MG63 (cell line): Measurements from ENCODE around the gene ALDH1L1. TPM values are rescaled to one million over a fixed set of nuclear protein-coding genes. Genes with fewer than 3 reads are reported as not detected.

ENCODE experiments used
- DNase-seq: peaks from one replicate; pipeline ENCODE4 v3.0.0-alpha.2; 2020
- H3K27me3 ChIP-seq: fragments of 250-450 bp; sonication (Bioruptor Pico); 2 replicates; pipeline ENCODE4 v1.5.1; 2020; ENCODE audit warnings: mild to moderate bottlenecking, moderate library complexity
- H3K36me3 ChIP-seq: fragments of 250-450 bp; sonication (Bioruptor Pico); 2 replicates; pipeline ENCODE4 v1.5.1; 2020; ENCODE audit warnings: mild to moderate bottlenecking, moderate library complexity
- H3K4me3 ChIP-seq: fragments of 250-450 bp; sonication (Bioruptor Pico); 2 replicates; pipeline ENCODE4 v1.5.1; 2020; ENCODE audit warnings: mild to moderate bottlenecking, moderate library complexity
- H3K9me3 ChIP-seq: fragments of 250-450 bp; sonication (Bioruptor Pico); 2 replicates; pipeline ENCODE4 v1.5.1; 2020; ENCODE audit warnings: mild to moderate bottlenecking, moderate library complexity
- total RNA-seq: library from RNA; depleted of rRNA; stranded (reverse); fragments of >200 nt; shearing (Covaris generic); gene quantifications from 2 replicates; pipeline ENCODE4 v1.2.3, GENCODE V29; 2014; ENCODE audit warnings: low replicate concordance

ALDH1L1 gene
- total RNA-seq, 1 experiment from 2014 or later, result not detected

GRCh38 chr3:126121632-126122031 is 58.8 kb downstream of the ALDH1L1 start:
- Histone ChIP-seq H3K9me3 (no peaks in the 10 kb centered on the region), H3K36me3 (no peaks in the 10 kb centered on the region), H3K4me3 (no peak overlapping the region), H3K27me3 (peaks cover 6% of the 10 kb centered on the region; the same call in 1 of the 2 replicates)
- peak; percentile 0 for DNase-seq

GRCh38 chr3:126121074-126121473 is 59.3 kb downstream of the ALDH1L1 start:
- H3K9me3 ChIP-seq, result no peaks in the 10 kb centered on the region
- no peaks in the 10 kb centered on the region for H3K36me3 ChIP-seq
- H3K27me3 ChIP-seq, result peaks cover 6% of the 10 kb centered on the region; the same call in 1 of the 2 replicates
- H3K4me3 ChIP-seq, result no peak overlapping the region
- no peak for DNase-seq

- no peak for DNase-seq
- Histone ChIP-seq H3K27me3 (peaks cover 6% of the 10 kb centered on the region; the same call in 1 of the 2 replicates), H3K9me3 (no peaks in the 10 kb centered on the region), H3K4me3 (no peak overlapping the region), H3K36me3 (no peaks in the 10 kb centered on the region)
Measured at GRCh38 chr3:126119976-126120375, 60.4 kb downstream of the ALDH1L1 start.

GRCh38 chr3:126119008-126119675 is 61.2 kb downstream of the ALDH1L1 start:
- Histone ChIP-seq H3K4me3 (no peak overlapping the region), H3K36me3 (no peaks in the 10 kb centered on the region), H3K9me3 (no peaks in the 10 kb centered on the region), H3K27me3 (peaks cover 6% of the 10 kb centered on the region; the same call in 1 of the 2 replicates)
- DNase-seq, result no peak

- Histone ChIP-seq H3K36me3 (no peaks in the 10 kb centered on the region), H3K9me3 (no peaks in the 10 kb centered on the region)
Measured at GRCh38 chr3:126118591-126118990, 61.8 kb downstream of the ALDH1L1 start.

GRCh38 chr3:126117786-126118185 is 62.6 kb downstream of the ALDH1L1 start:
- DNase-seq, result no peak
- Histone ChIP-seq H3K9me3 (no peaks in the 10 kb centered on the region), H3K27me3 (peaks cover 6% of the 10 kb centered on the region; the same call in 1 of the 2 replicates), H3K4me3 (no peak overlapping the region), H3K36me3 (no peaks in the 10 kb centered on the region)

More at GRCh38 chr3:126118591-126118990, 61.8 kb downstream of the ALDH1L1 start:
- no peak overlapping the region for H3K4me3 ChIP-seq
- no peak for DNase-seq
- peaks cover 6% of the 10 kb centered on the region; the same call in 1 of the 2 replicates for H3K27me3 ChIP-seq

GRCh38 chr3:126117212-126117611 is 63.2 kb downstream of the ALDH1L1 start:
- no peaks in the 10 kb centered on the region for H3K9me3 ChIP-seq
- no peak for DNase-seq
- H3K4me3 ChIP-seq, result no peak overlapping the region
- H3K36me3 ChIP-seq, result no peaks in the 10 kb centered on the region
- peaks cover 6% of the 10 kb centered on the region; the same call in 1 of the 2 replicates for H3K27me3 ChIP-seq

- H3K4me3 ChIP-seq, result no peak overlapping the region
- DNase-seq, result no peak
- no peaks in the 10 kb centered on the region for H3K36me3 ChIP-seq
- H3K27me3 ChIP-seq, result peaks cover 6% of the 10 kb centered on the region; the same call in 1 of the 2 replicates
- no peaks in the 10 kb centered on the region for H3K9me3 ChIP-seq
Measured at GRCh38 chr3:126116526-126116925, 63.9 kb downstream of the ALDH1L1 start.

- H3K27me3 ChIP-seq, result no peaks in the 10 kb centered on the region
- no peak for DNase-seq
- H3K9me3 ChIP-seq, result no peaks in the 10 kb centered on the region
Measured at GRCh38 chr3:126114443-126115386, 65.7 kb downstream of the ALDH1L1 start.

GRCh38 chr3:126113733-126114442 is 66.5 kb downstream of the ALDH1L1 start:
- Histone ChIP-seq H3K36me3 (no peaks in the 10 kb centered on the region), H3K9me3 (no peaks in the 10 kb centered on the region), H3K27me3 (no peaks in the 10 kb centered on the region), H3K4me3 (no peak overlapping the region)
- no peak for DNase-seq

More at GRCh38 chr3:126114443-126115386, 65.7 kb downstream of the ALDH1L1 start:
- no peak overlapping the region for H3K4me3 ChIP-seq
- no peaks in the 10 kb centered on the region for H3K36me3 ChIP-seq

GRCh38 chr3:126113238-126113555 is 67.2 kb downstream of the ALDH1L1 start:
- DNase-seq, result no peak
- Histone ChIP-seq H3K27me3 (no peaks in the 10 kb centered on the region), H3K9me3 (no peaks in the 10 kb centered on the region), H3K36me3 (no peaks in the 10 kb centered on the region), H3K4me3 (no peak overlapping the region)

GRCh38 chr3:126112531-126113237 is 67.7 kb downstream of the ALDH1L1 start:
- H3K36me3 ChIP-seq, result no peaks in the 10 kb centered on the region
- H3K4me3 ChIP-seq, result no peak overlapping the region

GRCh38 chr3:126111566-126112475 is 68.6 kb downstream of the ALDH1L1 start:
- DNase-seq, result no peak
- no peak overlapping the region for H3K4me3 ChIP-seq
- H3K36me3 ChIP-seq, result no peaks in the 10 kb centered on the region
- no peaks in the 10 kb centered on the region for H3K27me3 ChIP-seq
- H3K9me3 ChIP-seq, result no peaks in the 10 kb centered on the region

More at GRCh38 chr3:126112531-126113237, 67.7 kb downstream of the ALDH1L1 start:
- Histone ChIP-seq H3K27me3 (no peaks in the 10 kb centered on the region), H3K9me3 (no peaks in the 10 kb centered on the region)
- DNase-seq, result no peak

- Histone ChIP-seq H3K4me3 (no peak overlapping the region), H3K9me3 (no peaks in the 10 kb centered on the region)
- no peak for DNase-seq
Measured at GRCh38 chr3:126111126-126111551, 69.2 kb downstream of the ALDH1L1 start.

GRCh38 chr3:126110431-126111125 is 69.8 kb downstream of the ALDH1L1 start:
- no peak for DNase-seq
- no peaks in the 10 kb centered on the region for H3K36me3 ChIP-seq
- H3K9me3 ChIP-seq, result no peaks in the 10 kb centered on the region
- no peak overlapping the region for H3K4me3 ChIP-seq
- H3K27me3 ChIP-seq, result no peaks in the 10 kb centered on the region

More at GRCh38 chr3:126111126-126111551, 69.2 kb downstream of the ALDH1L1 start:
- no peaks in the 10 kb centered on the region for H3K27me3 ChIP-seq
- no peaks in the 10 kb centered on the region for H3K36me3 ChIP-seq
